ENCODE measurements around the gene DCPS. TPM values are rescaled to one million over a fixed set of nuclear protein-coding genes. Genes with fewer than 3 reads are reported as not detected.

The DCPS gene
- total RNA-seq, 1 experiment from 2014 or later: 31.2 TPM

DNA sequence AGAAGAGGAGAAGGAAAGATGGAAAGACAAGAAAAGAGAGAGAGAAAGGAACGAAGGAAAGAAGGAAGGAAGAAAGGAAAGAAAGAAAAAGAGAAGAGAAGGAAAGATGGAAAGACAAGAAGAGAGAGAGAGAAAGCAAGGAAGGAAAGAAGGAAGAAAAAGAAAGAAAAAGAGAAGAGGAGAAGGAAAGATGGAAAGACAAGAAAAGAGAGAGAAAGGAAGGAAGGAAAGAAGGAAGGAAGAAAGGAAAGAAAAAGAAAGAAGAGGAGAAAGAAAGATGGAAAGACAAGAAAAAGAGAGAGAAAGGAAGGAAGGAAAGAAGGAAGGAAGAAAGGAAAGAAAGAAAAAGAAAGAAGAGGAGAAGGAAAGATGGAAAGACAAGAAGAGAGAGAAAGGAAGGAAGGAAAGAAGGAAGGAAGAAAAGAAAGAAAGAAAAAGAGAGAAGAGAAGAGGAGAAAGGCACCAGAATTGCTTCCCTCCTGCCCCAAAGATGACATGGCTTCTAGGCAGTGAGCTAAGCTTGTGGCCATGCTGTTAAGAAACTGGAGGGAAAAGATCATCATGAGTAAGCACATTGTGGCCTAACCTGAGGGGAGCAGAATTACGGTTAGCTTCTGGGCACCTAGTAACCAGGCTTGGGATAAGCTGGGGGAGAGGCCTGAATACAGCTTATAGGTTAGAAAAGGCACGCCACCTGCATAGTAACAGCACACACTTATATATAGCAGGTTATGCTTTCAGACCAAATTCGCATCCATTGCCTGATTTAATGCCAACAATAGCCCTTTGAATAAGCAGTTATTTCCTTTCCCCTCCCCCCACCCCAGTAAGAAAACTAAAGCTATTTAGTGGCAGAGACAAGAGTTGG is 49.3 kb downstream of the DCPS start:
- peak overlapping the region; percentile 1 for H3K27ac ChIP-seq (ENCODE audit: low read depth, low read length, poor library complexity, severe bottlenecking)
- BruUV-seq (replicated peaks): no TSS peak
- TF ChIP-seq, protein P1, sequence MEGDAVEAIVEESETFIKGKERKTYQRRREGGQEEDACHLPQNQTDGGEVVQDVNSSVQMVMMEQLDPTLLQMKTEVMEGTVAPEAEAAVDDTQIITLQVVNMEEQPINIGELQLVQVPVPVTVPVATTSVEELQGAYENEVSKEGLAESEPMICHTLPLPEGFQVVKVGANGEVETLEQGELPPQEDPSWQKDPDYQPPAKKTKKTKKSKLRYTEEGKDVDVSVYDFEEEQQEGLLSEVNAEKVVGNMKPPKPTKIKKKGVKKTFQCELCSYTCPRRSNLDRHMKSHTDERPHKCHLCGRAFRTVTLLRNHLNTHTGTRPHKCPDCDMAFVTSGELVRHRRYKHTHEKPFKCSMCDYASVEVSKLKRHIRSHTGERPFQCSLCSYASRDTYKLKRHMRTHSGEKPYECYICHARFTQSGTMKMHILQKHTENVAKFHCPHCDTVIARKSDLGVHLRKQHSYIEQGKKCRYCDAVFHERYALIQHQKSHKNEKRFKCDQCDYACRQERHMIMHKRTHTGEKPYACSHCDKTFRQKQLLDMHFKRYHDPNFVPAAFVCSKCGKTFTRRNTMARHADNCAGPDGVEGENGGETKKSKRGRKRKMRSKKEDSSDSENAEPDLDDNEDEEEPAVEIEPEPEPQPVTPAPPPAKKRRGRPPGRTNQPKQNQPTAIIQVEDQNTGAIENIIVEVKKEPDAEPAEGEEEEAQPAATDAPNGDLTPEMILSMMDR (conservative IDR thresholded peaks at IDR 0.05; ENCODE audit: low read depth, low read length): no peak
- no peak for TF ChIP-seq EZH2 (IDR thresholded peaks at IDR 0.05; ENCODE audit: borderline replicate concordance, low read depth, low read length, poor library complexity, severe bottlenecking)
- H3K9me3 ChIP-seq (ENCODE audit: low read depth, low read length, poor library complexity, severe bottlenecking): no peaks in the 10 kb centered on the region
- H3K27me3 ChIP-seq (replicated peaks; ENCODE audit: insufficient read depth, low read depth, low read length, poor library complexity): no peaks in the 10 kb centered on the region
- ChIA-PET CTCF (no interaction called here), POLR2A (ENCODE audit: low non-redundant PET) (no interaction called here)
- peak; percentile 47 for DNase-seq (ENCODE audit: low spot score)
- H3K36me3 ChIP-seq (ENCODE audit: insufficient read depth, low read length, poor library complexity, severe bottlenecking): peaks cover 11% of the 10 kb centered on the region
- intact Hi-C loops (cut with micrococcal nuclease; ENCODE audit: unreplicated experiment): no loop called here
- H3K4me3 ChIP-seq (ENCODE audit: low read depth, low read length, poor library complexity, severe bottlenecking): no peak overlapping the region
- H3K4me1 ChIP-seq (ENCODE audit: insufficient read depth, low read length, poor library complexity, severe bottlenecking): peaks cover 27% of the 10 kb centered on the region

DNA sequence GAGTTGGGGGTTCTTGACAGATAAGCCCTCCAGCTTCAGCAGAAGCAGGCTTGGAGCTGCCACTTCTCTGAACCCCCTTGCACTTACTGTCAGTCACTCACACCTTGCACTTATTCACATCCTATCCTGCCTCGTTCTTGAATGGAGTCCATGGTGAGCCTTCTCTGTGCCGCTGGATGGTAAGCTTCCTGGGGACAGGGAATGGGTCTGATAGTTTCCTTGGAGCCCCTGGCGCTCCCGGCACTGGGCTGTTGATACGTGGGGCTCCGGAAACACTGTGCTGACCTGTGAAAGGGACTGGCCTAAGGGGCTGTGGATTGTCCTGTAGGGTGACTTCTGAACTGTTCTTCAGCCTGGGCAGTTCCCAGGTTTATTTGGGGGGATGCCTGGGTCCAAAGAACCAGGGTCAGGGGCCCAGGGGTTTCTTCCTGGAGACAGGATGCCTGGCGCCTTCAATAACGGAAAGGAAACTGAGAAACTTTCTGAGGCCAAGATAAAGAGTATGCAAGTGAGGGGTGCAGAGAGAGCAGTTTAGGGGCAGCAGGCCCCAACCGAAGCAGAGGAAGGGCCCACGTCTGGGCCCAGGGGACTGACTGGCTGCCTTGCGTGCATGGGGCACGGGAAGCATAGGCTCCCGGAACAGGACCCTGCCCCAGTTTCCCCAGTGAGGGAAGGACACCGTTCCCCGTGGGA is 50.9 kb downstream of the DCPS start:
- H3K27ac ChIP-seq (ENCODE audit: low read depth, low read length, poor library complexity, severe bottlenecking): peak overlapping the region; percentile 77
- no peaks in the 10 kb centered on the region for H3K27me3 ChIP-seq (replicated peaks; ENCODE audit: insufficient read depth, low read depth, low read length, poor library complexity)
- TF ChIP-seq, protein P1 (conservative IDR thresholded peaks at IDR 0.05; ENCODE audit: low read depth, low read length): no peak
- no peak for TF ChIP-seq EZH2 (IDR thresholded peaks at IDR 0.05; ENCODE audit: borderline replicate concordance, low read depth, low read length, poor library complexity, severe bottlenecking)
- CTCF ChIA-PET: interaction anchor here (1.7 kb wide), 1 partner anchor 44 kb away, joined by 5 read pairs; no protein-coding TSS in a partner anchor
- peaks cover 38% of the 10 kb centered on the region for H3K4me1 ChIP-seq (ENCODE audit: insufficient read depth, low read length, poor library complexity, severe bottlenecking)
- peak overlapping the region; percentile 62 for H3K4me3 ChIP-seq (ENCODE audit: low read depth, low read length, poor library complexity, severe bottlenecking)
- H3K9me3 ChIP-seq (ENCODE audit: low read depth, low read length, poor library complexity, severe bottlenecking): no peaks in the 10 kb centered on the region
- DNase-seq (ENCODE audit: low spot score): no peak
- POLR2A ChIA-PET (ENCODE audit: low non-redundant PET): interaction anchor here (0.5 kb wide), 1 partner anchor 1556 kb away, joined by 5 read pairs; no protein-coding TSS in a partner anchor
- TSS peak; percentile 61 for BruUV-seq (replicated peaks)
- H3K36me3 ChIP-seq (ENCODE audit: insufficient read depth, low read length, poor library complexity, severe bottlenecking): peaks cover 11% of the 10 kb centered on the region
- intact Hi-C loops (cut with micrococcal nuclease; ENCODE audit: unreplicated experiment): no loop called here

DNA sequence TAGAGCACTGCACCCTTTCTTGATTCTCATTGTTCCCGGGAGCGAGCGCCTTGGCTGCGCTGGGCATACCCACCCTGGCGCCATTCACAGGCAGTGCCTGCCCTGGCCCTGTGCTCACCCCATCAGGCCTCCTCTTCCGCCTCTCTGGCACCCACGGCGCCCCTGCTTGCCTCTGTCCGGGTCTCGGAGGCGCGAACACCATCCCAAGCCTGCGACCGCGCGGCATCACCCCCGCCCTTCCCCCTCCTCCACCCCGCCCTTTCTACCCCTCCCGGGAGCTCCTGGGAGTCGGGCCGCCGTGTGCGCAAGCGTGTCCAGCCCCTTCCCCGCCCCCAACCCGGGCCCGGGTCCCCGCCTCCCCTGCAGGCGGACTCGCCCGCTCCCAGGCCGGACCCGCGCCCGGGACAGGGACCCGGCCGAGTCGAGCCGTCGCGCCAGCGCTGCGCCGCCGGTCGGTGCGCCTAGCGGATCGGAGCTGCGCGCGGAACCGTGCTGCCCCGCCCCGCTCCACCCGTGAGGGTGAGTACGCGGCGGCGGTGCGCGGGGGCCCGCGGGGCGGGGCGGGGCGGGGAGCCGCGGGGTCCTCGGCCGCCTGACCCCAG is 51.6 kb downstream of the DCPS start, which contains the start of gene ST3GAL4:
Gene ST3GAL4, plus strand, starts transcription at position 363 of the 602 bp plus-strand sequence. CDS start 50,470 bp downstream, outside the sequence.
- POLR2A ChIA-PET (ENCODE audit: low non-redundant PET): interaction anchor here (0.5 kb wide), 1 partner anchor 1557 kb away, joined by 5 read pairs; no protein-coding TSS in a partner anchor
- intact Hi-C loops (cut with micrococcal nuclease; ENCODE audit: unreplicated experiment): no loop called here

More for the DNA sequence above, 51.6 kb downstream of the DCPS start, which contains the start of gene ST3GAL4:
- no TSS peak for BruUV-seq (replicated peaks)
- no peaks in the 10 kb centered on the region for H3K27me3 ChIP-seq (replicated peaks; ENCODE audit: insufficient read depth, low read depth, low read length, poor library complexity)
- peak within 1 kb of the TSS; percentile 77 for H3K27ac ChIP-seq (ENCODE audit: low read depth, low read length, poor library complexity, severe bottlenecking)
- peak within 1 kb of the TSS; percentile 62 for H3K4me3 ChIP-seq (ENCODE audit: low read depth, low read length, poor library complexity, severe bottlenecking)
- CTCF ChIA-PET: interaction anchor here (0.6 to 1.7 kb wide), 3 partner anchors 41 to 55 kb away, joined by 3 to 5 read pairs (median 4); no protein-coding TSS in a partner anchor
- H3K9me3 ChIP-seq (ENCODE audit: low read depth, low read length, poor library complexity, severe bottlenecking): no peaks in the 10 kb centered on the region
- H3K36me3 ChIP-seq (ENCODE audit: insufficient read depth, low read length, poor library complexity, severe bottlenecking): peaks cover 11% of the 10 kb centered on the region
- no peak for TF ChIP-seq EZH2 (IDR thresholded peaks at IDR 0.05; ENCODE audit: borderline replicate concordance, low read depth, low read length, poor library complexity, severe bottlenecking)
- TF ChIP-seq, protein P1 (conservative IDR thresholded peaks at IDR 0.05; ENCODE audit: low read depth, low read length): no peak
- peak; percentile 88 for DNase-seq (ENCODE audit: low spot score)
- peaks cover 39% of the 10 kb centered on the region for H3K4me1 ChIP-seq (ENCODE audit: insufficient read depth, low read length, poor library complexity, severe bottlenecking)
